HL-60 (cell line): ENCODE data around the gene MED13L.

Experiments
- DNase-seq, 2 experiments: peaks; one replicate each; pipeline ENCODE4 v3.0.0-alpha.2; 2010 to 2020; ENCODE audit warnings: low read depth in 1 of 2, low spot score in 1 of 2
- H3K27ac ChIP-seq: fragments of 250-450 bp; sonication (Bioruptor Pico); replicated peaks from 2 replicates; pipeline ENCODE4 v1.5.1; 2020; ENCODE audit warnings: mild to moderate bottlenecking, moderate library complexity
- H3K27me3 ChIP-seq: fragments of 250-450 bp; sonication (Bioruptor Pico); 2 replicates; pipeline ENCODE4 v1.5.1; 2021; ENCODE audit warnings: mild to moderate bottlenecking, moderate library complexity; ENCODE audit not compliant: insufficient read depth, poor library complexity, severe bottlenecking
- H3K4me3 ChIP-seq: replicated peaks from 2 replicates; pipeline ENCODE4 v1.5.1; 2011; ENCODE audit warnings: mild to moderate bottlenecking, control low read depth, low read length; ENCODE audit not compliant: insufficient read depth
- GABPA ChIP-seq: IDR thresholded peaks from 2 replicates; pipeline ENCODE4 v1.6.1; 2012; ENCODE audit warnings: low read depth
- POLR2AphosphoS5 ChIP-seq: IDR thresholded peaks from 2 replicates; pipeline ENCODE4 v1.6.1; 2012; ENCODE audit warnings: low read depth
- REST ChIP-seq: IDR thresholded peaks from 2 replicates; pipeline ENCODE4 v1.6.1; 2012; ENCODE audit warnings: low read depth; ENCODE audit not compliant: insufficient replicate concordance
- SPI1 ChIP-seq: IDR thresholded peaks from 2 replicates; pipeline ENCODE4 v1.6.1; 2012; ENCODE audit warnings: low read depth, mild to moderate bottlenecking, borderline replicate concordance
- TF ChIP-seq, protein P1 (sequence below): IDR thresholded peaks from one replicate; pipeline ENCODE4 v1.5.1; 2011; ENCODE audit warnings: low read length, control low read depth, inconsistent platforms; ENCODE audit not compliant: insufficient read depth

The MED13L gene

GRCh38 chr12:116027551-116027821, 250.0 kb downstream of the MED13L start:
- Histone ChIP-seq H3K4me3 (no peak overlapping the region), H3K27me3 (no peaks in the 10 kb centered on the region), H3K27ac (no peak overlapping the region)
- no peak for DNase-seq
- no peak for TF ChIP-seq GABPA
- no peak for TF ChIP-seq SPI1
- TF ChIP-seq REST: no peak
- TF ChIP-seq, protein P1, sequence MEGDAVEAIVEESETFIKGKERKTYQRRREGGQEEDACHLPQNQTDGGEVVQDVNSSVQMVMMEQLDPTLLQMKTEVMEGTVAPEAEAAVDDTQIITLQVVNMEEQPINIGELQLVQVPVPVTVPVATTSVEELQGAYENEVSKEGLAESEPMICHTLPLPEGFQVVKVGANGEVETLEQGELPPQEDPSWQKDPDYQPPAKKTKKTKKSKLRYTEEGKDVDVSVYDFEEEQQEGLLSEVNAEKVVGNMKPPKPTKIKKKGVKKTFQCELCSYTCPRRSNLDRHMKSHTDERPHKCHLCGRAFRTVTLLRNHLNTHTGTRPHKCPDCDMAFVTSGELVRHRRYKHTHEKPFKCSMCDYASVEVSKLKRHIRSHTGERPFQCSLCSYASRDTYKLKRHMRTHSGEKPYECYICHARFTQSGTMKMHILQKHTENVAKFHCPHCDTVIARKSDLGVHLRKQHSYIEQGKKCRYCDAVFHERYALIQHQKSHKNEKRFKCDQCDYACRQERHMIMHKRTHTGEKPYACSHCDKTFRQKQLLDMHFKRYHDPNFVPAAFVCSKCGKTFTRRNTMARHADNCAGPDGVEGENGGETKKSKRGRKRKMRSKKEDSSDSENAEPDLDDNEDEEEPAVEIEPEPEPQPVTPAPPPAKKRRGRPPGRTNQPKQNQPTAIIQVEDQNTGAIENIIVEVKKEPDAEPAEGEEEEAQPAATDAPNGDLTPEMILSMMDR: no peak
- TF ChIP-seq POLR2AphosphoS5: no peak

GRCh38 chr12:116026768-116027550, 250.5 kb downstream of the MED13L start:
- no peaks in the 10 kb centered on the region for H3K27me3 ChIP-seq
- no peak overlapping the region for H3K27ac ChIP-seq
- TF ChIP-seq SPI1: no peak
- TF ChIP-seq GABPA: no peak
- TF ChIP-seq, protein P1: no peak
- TF ChIP-seq REST: no peak
- no peak for TF ChIP-seq POLR2AphosphoS5
- no peak overlapping the region for H3K4me3 ChIP-seq
- DNase-seq: no peak

GRCh38 chr12:116026346-116026745, 251.1 kb downstream of the MED13L start:
- H3K27ac ChIP-seq: no peak overlapping the region
- TF ChIP-seq REST: no peak
- TF ChIP-seq POLR2AphosphoS5: no peak
- no peak for TF ChIP-seq GABPA
- TF ChIP-seq, protein P1: no peak
- TF ChIP-seq SPI1: no peak
- H3K27me3 ChIP-seq: no peaks in the 10 kb centered on the region
- DNase-seq: no peak
- no peak overlapping the region for H3K4me3 ChIP-seq
